Natural killer cell (primary cell): ENCODE data around the gene TM4SF1. TPM values are rescaled to one million over a fixed set of nuclear protein-coding genes. Genes with fewer than 3 reads are reported as not detected.

Experiments
- ATAC-seq, 3 donors: fragments of 150-1000 bp in 2 of 3; fragments of 200-7000 bp in 1 of 3; cut with Tn5 transposase; 1 replicate in 1 of 3; 2 replicates in 2 of 3; pipeline ENCODE4 v1.10.0; 2021; ENCODE audit warnings: mild to moderate bottlenecking in 2 of 3, moderate library complexity in 2 of 3
- DNase-seq, 2 donors: peaks; one replicate each; pipeline versions ENCODE4 v3.0.0 to v3.0.0-alpha.2; 2013 to 2021; ENCODE audit warnings: mixed read lengths in 1 of 2
- H3K27ac ChIP-seq: one replicate; pipeline ENCODE4 v1.5.1; 2013; ENCODE audit warnings: mild to moderate bottlenecking, low read length
- H3K27me3 ChIP-seq: one replicate; pipeline ENCODE4 v1.6.1; 2013; ENCODE audit warnings: low read length; ENCODE audit not compliant: control insufficient read depth, insufficient read depth
- H3K36me3 ChIP-seq: one replicate; pipeline ENCODE4 v1.6.1; 2013; ENCODE audit warnings: low read length; ENCODE audit not compliant: control insufficient read depth, insufficient read depth
- H3K4me1 ChIP-seq: one replicate; pipeline ENCODE4 v1.6.1; 2013; ENCODE audit warnings: low read length; ENCODE audit not compliant: control insufficient read depth, insufficient read depth
- H3K4me3 ChIP-seq: one replicate; pipeline ENCODE4 v1.5.1; 2013; ENCODE audit warnings: low read length
- H3K9me3 ChIP-seq: one replicate; pipeline ENCODE4 v1.6.1; 2013; ENCODE audit warnings: low read length; ENCODE audit not compliant: control insufficient read depth, insufficient read depth
- H3K27ac Mint-ChIP-seq, 2 donors: one replicate each; pipeline ENCODE4 v1.8.0; 2022; ENCODE audit warnings: mild to moderate bottlenecking in 2 of 2, mixed read lengths in 2 of 2, moderate library complexity in 1 of 2
- H3K27me3 Mint-ChIP-seq, 2 donors: one replicate each; pipeline ENCODE4 v1.8.0; 2022; ENCODE audit warnings: low read depth in 2 of 2, mixed read lengths in 2 of 2
- H3K36me3 Mint-ChIP-seq: one replicate; pipeline ENCODE4 v1.8.0; 2022; ENCODE audit warnings: mixed read lengths
- H3K4me1 Mint-ChIP-seq, 2 donors: one replicate each; pipeline ENCODE4 v1.8.0; 2022; ENCODE audit warnings: mixed read lengths in 2 of 2
- H3K4me3 Mint-ChIP-seq: one replicate; pipeline ENCODE4 v1.8.0; 2022; ENCODE audit warnings: mild to moderate bottlenecking, moderate library complexity, mixed read lengths
- H3K9me3 Mint-ChIP-seq, 2 donors: one replicate each; pipeline ENCODE4 v1.8.0; 2022; ENCODE audit warnings: mixed read lengths in 2 of 2
- CTCF ChIP-seq: fragments of 200-600 bp; IDR thresholded peaks from one replicate; pipeline ENCODE4 v1.8.0; 2022; ENCODE audit warnings: antibody characterized with exemption
- WGBS: methylation state at CpG from one replicate; pipeline ENCODE4 v1.1.7; 2013; ENCODE audit warnings: missing lambda C conversion rate; ENCODE audit not compliant: insufficient coverage; 5-methylcytosine and 5-hydroxymethylcytosine counted together
- intact Hi-C: fragments of 100-400 bp; cut with micrococcal nuclease; formaldehyde crosslinking; loops from one replicate; pipeline ENCODE4 v1.14.2; 2022
- total RNA-seq, 4 donors: library from RNA; stranded (reverse); fragments of 120-200 nt in 1 of 4; gene quantifications; one replicate each; pipeline versions ENCODE4 v1.2.3 to v1.2.4, GENCODE V29; 2013 to 2022

Gene TM4SF1
- total RNA-seq, 3 donors from 2014 or later (not counting 1 experiment from before 2014, with no cell fraction given) = not detected

DNA sequence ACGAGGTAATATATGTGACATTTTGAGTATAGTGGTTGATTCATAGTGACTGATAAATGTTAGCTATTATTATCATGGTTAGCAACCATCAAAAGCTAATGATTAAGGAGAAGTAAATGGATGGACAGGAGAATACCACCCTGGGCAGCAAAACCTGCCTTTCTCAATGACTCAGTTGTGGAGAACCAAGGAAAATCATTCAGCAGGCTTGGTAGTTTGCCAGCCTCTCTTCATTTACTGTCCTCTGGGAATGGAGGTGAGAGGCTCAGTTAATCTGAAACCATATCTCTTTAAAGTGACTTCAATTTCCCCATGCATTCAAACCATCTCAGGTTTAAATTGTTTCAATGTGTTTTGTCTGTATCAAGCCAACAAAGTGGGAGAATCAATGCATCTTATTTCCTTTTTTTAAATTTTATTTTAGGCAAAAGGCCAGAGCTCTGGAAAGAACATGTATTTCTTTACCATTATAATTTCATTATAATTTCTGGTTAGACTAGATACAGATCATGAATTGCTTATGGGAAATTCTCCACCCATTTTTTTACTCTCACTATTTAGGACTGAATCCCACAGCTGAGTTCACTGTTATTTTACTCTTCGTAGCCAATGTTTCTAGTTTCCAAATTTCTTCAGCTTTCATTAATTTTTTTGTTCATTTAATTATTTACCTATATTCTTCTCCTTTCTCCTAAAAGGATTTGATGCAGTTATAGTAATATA lies 46.7 kb downstream of the TM4SF1 start:
- DNase-seq = no peak
- intact Hi-C loops = no loop called here

DNA sequence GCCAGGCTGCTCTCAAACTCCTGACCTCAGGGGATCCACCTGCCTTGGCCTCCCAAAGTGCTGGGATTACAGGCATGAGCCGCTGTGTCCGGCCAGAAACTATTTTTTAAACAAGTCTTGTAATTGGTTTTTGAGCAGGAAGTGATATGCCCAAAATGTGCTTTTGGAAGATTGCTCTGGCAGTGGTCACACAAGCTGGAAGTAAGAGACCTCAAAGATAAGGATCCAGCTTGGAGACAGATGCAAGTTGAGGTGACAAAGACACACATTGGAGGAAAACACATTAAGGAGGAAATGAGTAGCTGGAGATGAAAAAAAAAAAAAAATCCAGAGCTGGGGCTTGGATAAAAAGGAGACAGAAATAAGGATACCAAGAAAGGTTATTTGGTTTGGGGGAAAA lies 50.3 kb downstream of the TM4SF1 start:
- no peak overlapping the region for H3K27ac Mint-ChIP-seq
- Histone ChIP-seq H3K27ac (no peak overlapping the region), H3K36me3 (no peaks in the 10 kb centered on the region), H3K27me3 (no peaks in the 10 kb centered on the region), H3K4me3 (no peak overlapping the region), H3K4me1 (no peaks in the 10 kb centered on the region), H3K9me3 (no peaks in the 10 kb centered on the region)
- H3K36me3 Mint-ChIP-seq = no peaks in the 10 kb centered on the region
- WGBS = 83% methylated on average over 2 of the region's 2 CpGs
- H3K27me3 Mint-ChIP-seq = peaks cover 12 to 19% of the 10 kb centered on the region in 2 donors
- TF ChIP-seq CTCF = no peak
- ATAC-seq = no peak
- no peaks in the 10 kb centered on the region for H3K9me3 Mint-ChIP-seq
- no peak for DNase-seq
- no peak overlapping the region for H3K4me3 Mint-ChIP-seq
- intact Hi-C loops = no loop called here
- H3K4me1 Mint-ChIP-seq = no peaks in the 10 kb centered on the region

More for the DNA sequence above, 46.7 kb downstream of the TM4SF1 start:
- Histone ChIP-seq H3K9me3 (no peaks in the 10 kb centered on the region), H3K4me1 (no peaks in the 10 kb centered on the region), H3K27ac (no peak overlapping the region), H3K27me3 (no peaks in the 10 kb centered on the region), H3K36me3 (no peaks in the 10 kb centered on the region), H3K4me3 (no peak overlapping the region)
- Mint-ChIP-seq H3K4me3 (no peak overlapping the region), H3K36me3 (no peaks in the 10 kb centered on the region), H3K4me1 (no peaks in the 10 kb centered on the region), H3K9me3 (no peaks in the 10 kb centered on the region), H3K27ac (no peak overlapping the region), H3K27me3 (peaks cover 10 to 19% of the 10 kb centered on the region in 2 donors)
- no peak for TF ChIP-seq CTCF
- 89% methylated on average over 2 of the region's 2 CpGs for WGBS
- ATAC-seq = no peak

- Mint-ChIP-seq H3K27me3 (peaks cover 12 to 16% of the 10 kb centered on the region in 2 donors), H3K4me1 (no peaks in the 10 kb centered on the region), H3K4me3 (no peak overlapping the region), H3K36me3 (no peaks in the 10 kb centered on the region), H3K27ac (no peak overlapping the region), H3K9me3 (no peaks in the 10 kb centered on the region)
- H3K36me3 ChIP-seq = no peaks in the 10 kb centered on the region
- no peak for ATAC-seq
- no peaks in the 10 kb centered on the region for H3K9me3 ChIP-seq
- TF ChIP-seq CTCF = no peak
- H3K4me1 ChIP-seq = no peaks in the 10 kb centered on the region
- no peak overlapping the region for H3K4me3 ChIP-seq
- H3K27ac ChIP-seq = no peak overlapping the region
- intact Hi-C loops = no loop called here
- no peak for DNase-seq
- H3K27me3 ChIP-seq = no peaks in the 10 kb centered on the region
These were observed 51.9 kb downstream of the TM4SF1 start for GRCh38 chr3:149325581-149325980.

- H3K27me3 Mint-ChIP-seq = peaks cover 6 to 10% of the 10 kb centered on the region in 2 donors
- no peaks in the 10 kb centered on the region for H3K36me3 ChIP-seq
- DNase-seq = no peak
- H3K36me3 Mint-ChIP-seq = no peaks in the 10 kb centered on the region
- no peak for ATAC-seq
- no peaks in the 10 kb centered on the region for H3K4me1 Mint-ChIP-seq
- no peaks in the 10 kb centered on the region for H3K27me3 ChIP-seq
- H3K9me3 ChIP-seq = no peaks in the 10 kb centered on the region
- intact Hi-C loops = no loop called here
- H3K9me3 Mint-ChIP-seq = no peaks in the 10 kb centered on the region
- no peak overlapping the region for H3K27ac Mint-ChIP-seq
- TF ChIP-seq CTCF = no peak
- H3K27ac ChIP-seq = no peak overlapping the region
- no peak overlapping the region for H3K4me3 Mint-ChIP-seq
- H3K4me3 ChIP-seq = no peak overlapping the region
- no peaks in the 10 kb centered on the region for H3K4me1 ChIP-seq
These were observed 53.1 kb downstream of the TM4SF1 start for GRCh38 chr3:149324332-149324731.
